GM12878 (cell line): ENCODE results near the gene RNASEH2A.

ENCODE experiments used
- ASH2L ChIP-seq: fragments of 300-600, 200-600 bp; sonication (generic); IDR thresholded peaks from 2 replicates; pipeline ENCODE4 v1.6.1; 2017; ENCODE audit warnings: low read depth, mild to moderate bottlenecking, borderline replicate concordance
- EZH2 ChIP-seq: IDR thresholded peaks from 2 replicates; pipeline ENCODE4 v1.6.1; 2012; ENCODE audit warnings: low read depth, mild to moderate bottlenecking, control low read depth, inconsistent platforms, low read length, borderline replicate concordance; ENCODE audit not compliant: control insufficient read depth
- HDAC2 ChIP-seq: fragments of 200-600 bp; sonication (generic); IDR thresholded peaks from 2 replicates; pipeline ENCODE4 v1.6.1; 2017
- POLR2A ChIP-seq: IDR thresholded peaks from 2 replicates; pipeline ENCODE4 v1.6.1; 2011; ENCODE audit warnings: low read depth, mild to moderate bottlenecking, low read length
- POLR2AphosphoS5 ChIP-seq: IDR thresholded peaks from 2 replicates; pipeline ENCODE4 v1.6.1; 2011; ENCODE audit warnings: mild to moderate bottlenecking, low read length, inconsistent platforms
- RBBP5 ChIP-seq: fragments of 200-600 bp; sonication (generic); conservative IDR thresholded peaks from 2 replicates; pipeline ENCODE4 v1.6.1; 2016
- SUZ12 ChIP-seq: fragments of 200-600 bp; sonication (generic); IDR thresholded peaks from one replicate; pipeline ENCODE4 v1.6.1; 2018; ENCODE audit warnings: antibody characterized with exemption, mild to moderate bottlenecking; ENCODE audit not compliant: unreplicated experiment
- YY1 ChIP-seq: IDR thresholded peaks from 2 replicates; pipeline ENCODE4 v1.6.1; 2011; ENCODE audit warnings: low read depth, mild to moderate bottlenecking, low read length
- TF ChIP-seq, protein P1 (sequence below), 3 experiments: IDR thresholded peaks in 2 of 3; conservative IDR thresholded peaks in 1 of 3; 2 replicates each; pipeline ENCODE4 v1.5.1; 2011; ENCODE audit warnings: low read depth in 3 of 3, low read length in 3 of 3, mild to moderate bottlenecking in 3 of 3, control low read depth in 2 of 3, moderate library complexity in 2 of 3, inconsistent platforms in 1 of 3, mixed read lengths in 1 of 3; ENCODE audit not compliant: control insufficient read depth in 2 of 3, insufficient read depth in 1 of 3; ENCODE audit errors: extremely low read depth in 1 of 3
- TF ChIP-seq, protein P2 (sequence below): fragments of 450-650 bp; formaldehyde crosslinking; IDR thresholded peaks from 2 replicates; pipeline ENCODE4 v1.4.0; 2020; ENCODE audit warnings: mild to moderate bottlenecking, moderate library complexity
- TF ChIP-seq, protein P3 (sequence below): IDR thresholded peaks from 2 replicates; pipeline ENCODE4 v1.6.1; 2011; ENCODE audit warnings: borderline replicate concordance, low read depth, mild to moderate bottlenecking, moderate library complexity, mixed read lengths, low read length; ENCODE audit not compliant: insufficient read depth; ENCODE audit errors: extremely low read length

DNA sequence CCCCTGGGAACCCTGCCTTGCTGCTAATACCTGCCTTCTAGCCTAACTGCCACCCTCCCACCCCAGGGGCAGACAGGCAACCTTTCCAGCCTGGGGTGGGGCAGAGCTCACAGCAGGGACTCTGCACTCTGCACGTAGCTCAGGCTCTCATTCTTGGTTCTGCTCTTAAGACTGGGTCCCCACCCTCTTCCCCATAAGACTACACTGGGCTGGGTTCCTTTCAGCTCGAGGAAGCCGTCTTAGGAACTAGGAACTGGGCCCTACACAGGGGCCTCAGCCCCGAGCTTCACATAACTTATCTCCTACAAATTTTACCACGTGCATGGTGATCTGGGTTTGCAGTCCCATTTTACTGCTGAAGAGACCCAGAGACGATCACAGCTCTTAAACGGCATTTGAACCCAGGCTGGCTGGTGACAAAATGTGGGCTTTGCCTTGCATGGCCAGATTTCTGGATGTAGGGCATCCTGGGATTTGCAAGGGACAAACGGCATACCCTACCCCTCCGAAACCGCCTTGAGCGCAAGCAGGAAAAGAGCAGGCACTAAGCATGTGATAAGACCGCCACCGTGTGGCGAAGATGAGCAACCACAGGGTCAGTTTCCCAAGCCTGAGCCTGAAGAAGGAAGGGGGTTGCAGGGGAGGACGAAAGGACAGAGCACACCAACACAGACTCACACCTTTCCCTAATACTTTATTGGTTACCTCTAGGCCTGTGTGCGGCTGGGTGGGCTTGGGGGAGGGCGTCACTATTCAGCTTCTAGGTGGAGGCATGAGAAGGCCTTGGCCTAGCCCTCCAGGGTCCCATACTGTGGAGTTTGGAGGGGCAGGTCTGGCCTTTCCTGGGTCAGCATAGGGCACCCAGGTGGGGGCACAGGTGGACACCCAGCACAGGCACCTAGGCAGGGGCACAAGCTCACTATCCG, 10.0 kb upstream of the RNASEH2A start:
- TF ChIP-seq YY1 (peak; percentile 79; the same call in 1 of the 2 replicates), EZH2 (no peak), ASH2L (no peak), HDAC2 (no peak), POLR2AphosphoS5 (no peak), SUZ12 (no peak), RBBP5 (no peak), POLR2A (peak; percentile 48)
- TF ChIP-seq, protein P1, sequence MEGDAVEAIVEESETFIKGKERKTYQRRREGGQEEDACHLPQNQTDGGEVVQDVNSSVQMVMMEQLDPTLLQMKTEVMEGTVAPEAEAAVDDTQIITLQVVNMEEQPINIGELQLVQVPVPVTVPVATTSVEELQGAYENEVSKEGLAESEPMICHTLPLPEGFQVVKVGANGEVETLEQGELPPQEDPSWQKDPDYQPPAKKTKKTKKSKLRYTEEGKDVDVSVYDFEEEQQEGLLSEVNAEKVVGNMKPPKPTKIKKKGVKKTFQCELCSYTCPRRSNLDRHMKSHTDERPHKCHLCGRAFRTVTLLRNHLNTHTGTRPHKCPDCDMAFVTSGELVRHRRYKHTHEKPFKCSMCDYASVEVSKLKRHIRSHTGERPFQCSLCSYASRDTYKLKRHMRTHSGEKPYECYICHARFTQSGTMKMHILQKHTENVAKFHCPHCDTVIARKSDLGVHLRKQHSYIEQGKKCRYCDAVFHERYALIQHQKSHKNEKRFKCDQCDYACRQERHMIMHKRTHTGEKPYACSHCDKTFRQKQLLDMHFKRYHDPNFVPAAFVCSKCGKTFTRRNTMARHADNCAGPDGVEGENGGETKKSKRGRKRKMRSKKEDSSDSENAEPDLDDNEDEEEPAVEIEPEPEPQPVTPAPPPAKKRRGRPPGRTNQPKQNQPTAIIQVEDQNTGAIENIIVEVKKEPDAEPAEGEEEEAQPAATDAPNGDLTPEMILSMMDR (IDR thresholded peaks at IDR 0.05 in 2 of 3, conservative IDR thresholded peaks at IDR 0.05 in 1 of 3; ENCODE audit: control insufficient read depth in 2 of 3, extremely low read depth in 1 of 3, insufficient read depth in 1 of 3, low read depth in 3 of 3, low read length in 3 of 3): peak; percentile 94 to 98 (median 96); a peak in 5 of 6 replicates
- TF ChIP-seq, protein P2, sequence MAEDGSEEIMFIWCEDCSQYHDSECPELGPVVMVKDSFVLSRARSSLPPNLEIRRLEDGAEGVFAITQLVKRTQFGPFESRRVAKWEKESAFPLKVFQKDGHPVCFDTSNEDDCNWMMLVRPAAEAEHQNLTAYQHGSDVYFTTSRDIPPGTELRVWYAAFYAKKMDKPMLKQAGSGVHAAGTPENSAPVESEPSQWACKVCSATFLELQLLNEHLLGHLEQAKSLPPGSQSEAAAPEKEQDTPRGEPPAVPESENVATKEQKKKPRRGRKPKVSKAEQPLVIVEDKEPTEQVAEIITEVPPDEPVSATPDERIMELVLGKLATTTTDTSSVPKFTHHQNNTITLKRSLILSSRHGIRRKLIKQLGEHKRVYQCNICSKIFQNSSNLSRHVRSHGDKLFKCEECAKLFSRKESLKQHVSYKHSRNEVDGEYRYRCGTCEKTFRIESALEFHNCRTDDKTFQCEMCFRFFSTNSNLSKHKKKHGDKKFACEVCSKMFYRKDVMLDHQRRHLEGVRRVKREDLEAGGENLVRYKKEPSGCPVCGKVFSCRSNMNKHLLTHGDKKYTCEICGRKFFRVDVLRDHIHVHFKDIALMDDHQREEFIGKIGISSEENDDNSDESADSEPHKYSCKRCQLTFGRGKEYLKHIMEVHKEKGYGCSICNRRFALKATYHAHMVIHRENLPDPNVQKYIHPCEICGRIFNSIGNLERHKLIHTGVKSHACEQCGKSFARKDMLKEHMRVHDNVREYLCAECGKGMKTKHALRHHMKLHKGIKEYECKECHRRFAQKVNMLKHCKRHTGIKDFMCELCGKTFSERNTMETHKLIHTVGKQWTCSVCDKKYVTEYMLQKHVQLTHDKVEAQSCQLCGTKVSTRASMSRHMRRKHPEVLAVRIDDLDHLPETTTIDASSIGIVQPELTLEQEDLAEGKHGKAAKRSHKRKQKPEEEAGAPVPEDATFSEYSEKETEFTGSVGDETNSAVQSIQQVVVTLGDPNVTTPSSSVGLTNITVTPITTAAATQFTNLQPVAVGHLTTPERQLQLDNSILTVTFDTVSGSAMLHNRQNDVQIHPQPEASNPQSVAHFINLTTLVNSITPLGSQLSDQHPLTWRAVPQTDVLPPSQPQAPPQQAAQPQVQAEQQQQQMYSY: no peak
- TF ChIP-seq, protein P3, sequence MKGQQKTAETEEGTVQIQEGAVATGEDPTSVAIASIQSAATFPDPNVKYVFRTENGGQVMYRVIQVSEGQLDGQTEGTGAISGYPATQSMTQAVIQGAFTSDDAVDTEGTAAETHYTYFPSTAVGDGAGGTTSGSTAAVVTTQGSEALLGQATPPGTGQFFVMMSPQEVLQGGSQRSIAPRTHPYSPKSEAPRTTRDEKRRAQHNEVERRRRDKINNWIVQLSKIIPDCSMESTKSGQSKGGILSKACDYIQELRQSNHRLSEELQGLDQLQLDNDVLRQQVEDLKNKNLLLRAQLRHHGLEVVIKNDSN: no peak
